HL-60/S4 treated with retinoic acid at 250 ng/mL for 4 days and 3 days (cell line): ENCODE results near the gene PLBD2.

Source experiments
- in situ Hi-C: fragments of 300-500 bp; cut with MboI; formaldehyde crosslinking; loops from 2 replicates; pipeline ENCODE4 v1.7.0; 2022; ENCODE audit warnings: low sequenced_read_pairs

The PLBD2 gene

GRCh38 chr12:113358381-113359132 lies at the start of gene PLBD2:
TSS of gene PLBD2 (plus strand) at chr12:113358587. CDS start at chr12:113358601, 14 bp downstream.
- in situ Hi-C loops, result no loop called here

GRCh38 chr12:113310489-113310888 lies 47.9 kb upstream of the PLBD2 start:
- in situ Hi-C loops, result loop anchor here (25.0 kb wide), 1 partner anchor 602 kb away; no protein-coding TSS in a partner anchor

GRCh38 chr12:113314121-113314529 lies 44.3 kb upstream of the PLBD2 start:
- in situ Hi-C loops, result loop anchor here (25.0 kb wide), 1 partner anchor 598 kb away; no protein-coding TSS in a partner anchor

GRCh38 chr12:113315358-113315757 lies 43.0 kb upstream of the PLBD2 start:
- in situ Hi-C loops, result loop anchor here (25.0 kb wide), 1 partner anchor 597 kb away; no protein-coding TSS in a partner anchor

DNA sequence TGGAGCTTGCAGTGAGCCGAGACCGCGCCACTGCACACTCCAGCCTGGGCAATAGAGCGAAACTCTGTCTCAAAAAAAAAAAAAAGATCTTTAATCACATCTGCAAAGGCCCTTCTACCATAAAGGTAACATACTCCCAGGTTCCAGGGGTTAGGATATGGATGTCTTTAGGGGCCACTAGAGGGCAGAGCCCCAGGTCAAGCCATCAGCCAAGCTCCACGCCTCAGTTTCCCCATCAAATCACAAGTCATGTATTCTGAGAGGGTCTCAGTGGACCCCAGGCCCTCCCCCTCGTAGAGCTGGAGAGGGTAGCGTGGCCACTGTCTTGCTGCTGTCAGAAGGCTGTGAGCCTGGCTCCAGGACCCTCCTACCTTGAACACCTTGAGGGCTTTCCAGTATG lies 42.2 kb upstream of the PLBD2 start:
- in situ Hi-C loops, result loop anchor here (25.0 kb wide), 1 partner anchor 596 kb away; no protein-coding TSS in a partner anchor

- in situ Hi-C loops, result loop anchor here (25.0 kb wide), 1 partner anchor 595 kb away; no protein-coding TSS in a partner anchor
These were observed 41.3 kb upstream of the PLBD2 start for GRCh38 chr12:113317122-113317521.

- in situ Hi-C loops, result loop anchor here (25.0 kb wide), 1 partner anchor 594 kb away; no protein-coding TSS in a partner anchor
These were observed 40.2 kb upstream of the PLBD2 start for GRCh38 chr12:113318046-113318656.

GRCh38 chr12:113318900-113319628 lies 39.3 kb upstream of the PLBD2 start:
- in situ Hi-C loops, result loop anchor here (25.0 kb wide), 1 partner anchor 593 kb away; no protein-coding TSS in a partner anchor

DNA sequence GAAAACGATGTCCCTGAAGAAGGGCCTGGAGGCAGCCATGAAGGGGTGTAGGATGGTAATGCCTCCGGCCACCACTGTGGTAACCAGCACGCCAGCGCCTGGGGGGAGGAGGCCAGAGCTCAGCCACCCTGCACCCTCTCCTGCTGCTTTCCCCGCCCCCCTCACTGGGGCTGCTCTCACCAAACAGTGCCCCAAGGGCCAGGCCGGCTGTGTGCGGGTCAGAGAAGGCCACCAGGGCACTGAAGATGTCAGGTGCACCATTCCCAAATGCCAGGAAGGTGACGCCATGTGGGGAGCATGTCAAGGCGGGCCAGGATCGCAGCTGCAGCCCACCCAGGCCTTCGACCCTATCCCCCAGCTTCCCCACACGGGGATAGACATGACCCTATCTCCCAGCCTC lies 38.0 kb upstream of the PLBD2 start:
- in situ Hi-C loops, result loop anchor here (25.0 kb wide), 1 partner anchor 592 kb away; no protein-coding TSS in a partner anchor

- in situ Hi-C loops, result loop anchor here (25.0 kb wide), 1 partner anchor 590 kb away; no protein-coding TSS in a partner anchor
These were observed 36.0 kb upstream of the PLBD2 start for GRCh38 chr12:113322343-113322742.

DNA sequence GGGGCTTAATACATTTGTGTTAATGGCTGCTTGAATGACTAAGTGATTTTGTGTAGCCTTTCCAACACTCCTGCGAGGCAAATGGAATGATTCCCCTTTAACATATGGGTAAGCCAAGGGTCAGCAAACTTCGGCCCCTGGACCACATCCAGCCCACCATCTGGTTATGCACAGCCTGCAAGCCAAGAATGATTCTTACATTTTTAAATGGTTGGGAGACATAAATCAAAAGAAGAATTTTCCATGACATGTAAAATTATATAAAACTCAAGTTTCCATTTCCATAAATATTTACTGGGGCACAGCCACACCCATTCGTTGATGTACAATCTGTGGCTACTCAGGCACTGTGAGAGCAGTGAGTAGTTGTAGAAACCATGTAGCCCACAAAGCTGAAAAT lies 32.5 kb upstream of the PLBD2 start:
- in situ Hi-C loops, result no loop called here

GRCh38 chr12:113326775-113327395 lies 31.5 kb upstream of the PLBD2 start:
- in situ Hi-C loops, result no loop called here

DNA sequence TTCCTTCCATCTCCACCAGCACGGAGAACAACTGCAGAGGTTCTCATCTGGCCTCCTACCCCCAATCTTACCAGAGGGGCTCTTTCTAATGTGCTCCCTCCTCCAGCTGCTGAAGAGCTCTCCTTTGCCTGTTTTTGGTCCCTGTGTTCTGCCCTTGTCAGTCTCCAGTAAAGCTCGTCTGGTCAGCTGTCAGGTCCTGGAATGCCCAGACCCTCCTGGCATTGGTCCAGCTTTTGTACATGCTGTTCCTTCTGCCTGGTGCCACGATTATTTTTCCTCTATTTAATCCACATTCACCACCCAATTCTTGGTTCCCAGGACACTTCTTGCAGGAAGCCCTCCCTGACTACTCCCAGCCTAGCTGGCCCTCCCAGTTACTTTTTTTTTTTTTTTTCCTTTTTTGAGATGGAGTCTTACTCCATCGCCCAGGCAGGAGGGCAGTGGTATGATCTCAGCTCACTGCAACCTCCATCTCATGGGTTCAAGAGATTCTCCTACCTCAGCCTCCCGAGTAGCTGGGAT lies 30.0 kb upstream of the PLBD2 start:
- in situ Hi-C loops, result no loop called here

DNA sequence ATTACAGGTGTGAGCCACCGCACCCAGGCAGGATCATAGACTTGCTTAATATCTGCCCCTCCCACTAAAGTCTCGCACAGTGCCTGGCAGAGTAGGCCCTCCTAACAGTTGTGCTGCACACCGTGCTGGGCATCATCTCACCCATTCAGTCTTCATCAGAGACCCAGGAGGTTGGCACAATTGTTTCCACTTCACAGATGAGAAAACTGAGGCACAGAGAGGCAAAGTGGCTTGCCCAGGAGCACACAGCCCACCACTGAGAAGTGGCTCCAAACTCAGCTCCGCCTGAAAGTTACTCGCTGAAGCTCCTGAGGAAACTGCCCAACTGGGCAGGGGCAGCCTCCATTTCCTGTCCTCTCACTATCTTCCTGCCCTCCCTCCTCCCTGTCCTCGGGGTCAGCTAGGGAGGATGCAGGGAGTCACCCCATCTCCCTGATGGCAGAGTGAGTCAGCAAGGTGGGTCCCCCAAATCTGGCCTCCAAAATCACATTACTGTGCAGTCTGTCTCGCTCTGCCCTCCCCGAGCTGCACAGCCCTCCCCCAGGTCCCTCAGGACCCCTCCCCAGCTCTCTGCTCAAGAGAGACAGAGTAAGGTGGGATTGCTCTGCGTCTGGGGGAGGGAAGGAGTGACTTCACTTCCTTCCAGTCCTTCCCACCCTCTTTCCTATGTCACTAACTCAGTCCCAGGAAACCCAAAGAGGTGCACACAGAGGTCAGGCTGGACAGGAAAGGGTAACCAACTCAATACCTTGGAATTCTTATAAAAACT lies 29.2 kb upstream of the PLBD2 start:
- in situ Hi-C loops, result no loop called here

DNA sequence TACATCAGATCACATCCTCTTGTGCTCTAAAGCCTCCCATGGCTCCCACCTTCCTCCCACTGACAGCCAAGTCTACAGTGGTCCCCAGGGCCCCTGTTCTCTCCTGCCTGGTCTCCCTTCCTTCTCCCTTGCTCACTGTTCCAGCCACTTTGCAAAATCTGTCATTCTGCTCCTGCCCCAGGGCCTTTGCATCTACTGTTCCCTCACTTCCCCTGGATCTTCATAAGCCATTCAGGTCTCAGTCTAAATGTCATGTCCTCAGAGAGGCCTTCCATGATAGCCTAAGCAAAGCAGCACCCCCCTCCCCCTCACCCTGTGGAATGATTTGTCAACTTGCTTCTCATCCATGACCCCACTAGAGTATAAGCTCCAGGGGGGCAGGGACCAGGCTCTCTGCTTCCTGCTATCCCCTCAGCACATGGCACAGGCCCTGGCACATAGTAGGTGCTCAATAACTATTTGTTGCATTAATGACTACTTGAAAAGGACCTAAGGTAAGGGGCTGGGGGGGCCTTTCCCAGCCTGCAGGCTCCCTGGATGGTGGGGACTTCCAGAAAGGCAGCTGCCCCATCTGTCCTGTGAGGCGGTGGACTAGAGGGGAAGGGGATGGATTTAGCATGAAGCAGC lies 28.5 kb upstream of the PLBD2 start:
- in situ Hi-C loops, result no loop called here

DNA sequence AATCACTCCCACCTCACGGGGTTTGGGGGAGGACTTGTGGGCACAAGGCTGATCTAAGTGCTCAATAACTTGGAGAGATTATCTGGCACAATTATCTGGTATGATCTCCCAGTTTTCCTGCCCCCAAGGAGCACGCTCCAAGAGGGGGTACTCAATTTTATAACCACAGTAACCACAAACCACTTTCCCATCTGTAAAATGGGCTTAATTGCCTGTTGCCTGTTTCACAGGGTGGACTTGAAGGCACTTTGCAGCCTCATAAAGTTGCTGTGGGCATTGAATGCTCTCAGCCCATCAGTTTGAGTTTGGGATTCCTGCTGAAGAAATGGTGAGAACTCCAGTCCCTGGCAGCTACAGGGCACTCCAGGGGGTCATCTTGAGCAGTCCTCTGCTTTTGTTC lies 27.9 kb upstream of the PLBD2 start:
- in situ Hi-C loops, result no loop called here

DNA sequence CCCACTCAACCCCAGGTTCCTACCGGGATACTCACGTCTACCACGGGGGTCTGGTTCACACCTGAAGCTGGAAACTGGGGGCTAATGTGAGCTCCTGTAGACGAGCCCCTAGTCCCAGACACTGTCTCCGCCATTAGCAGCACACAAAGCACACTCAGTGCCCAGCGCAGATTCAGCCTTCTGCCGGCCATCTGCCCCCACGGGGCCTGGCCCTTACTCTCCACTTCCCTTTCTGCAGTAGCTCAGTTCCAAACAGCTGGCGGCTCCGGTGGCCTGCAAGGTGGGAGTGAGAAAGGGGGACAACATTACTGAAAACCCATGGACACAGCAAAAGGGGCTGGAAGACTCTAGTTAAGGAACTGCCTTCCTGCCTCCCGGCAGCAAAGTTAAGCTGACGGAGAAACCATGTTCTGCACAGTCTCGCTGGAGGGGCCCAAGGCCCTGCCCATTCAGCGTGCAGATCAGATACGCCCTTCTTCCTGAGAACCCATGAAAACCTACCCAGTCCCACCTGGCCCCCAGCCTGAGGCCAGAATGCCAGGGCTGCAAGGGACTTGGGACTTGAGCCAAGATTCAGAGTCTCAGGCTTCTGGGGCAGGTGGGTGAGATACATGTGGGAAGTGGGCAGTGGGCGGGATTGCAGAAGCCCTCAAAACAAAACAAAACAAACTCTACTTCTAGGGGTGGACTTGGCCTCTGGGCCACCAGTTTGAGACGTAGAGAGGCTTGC lies 25.5 kb upstream of the PLBD2 start:
- in situ Hi-C loops, result no loop called here

DNA sequence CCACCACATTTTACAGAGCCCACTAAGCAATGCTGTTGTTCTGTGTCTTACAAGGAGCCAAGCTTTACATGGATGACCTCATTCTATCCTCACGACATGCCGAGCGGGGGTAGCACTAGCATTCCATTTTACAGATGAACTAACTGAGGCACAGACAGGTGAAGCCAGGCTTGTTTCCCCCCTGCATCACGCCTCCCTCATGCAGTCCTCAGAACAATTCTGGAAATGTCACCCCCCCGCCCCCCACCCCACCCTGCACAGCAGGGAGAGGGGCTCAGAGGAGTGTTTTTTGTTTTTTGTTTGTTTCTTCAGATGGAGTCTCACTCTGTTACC lies 25.0 kb upstream of the PLBD2 start:
- in situ Hi-C loops, result no loop called here
